Parathyroid adenoma (tissue), 2 donors: Measurements from ENCODE around the gene MRPL43.

ENCODE experiments used
- H2AFZ ChIP-seq: fragments of 300-600 bp; sonication (generic); one replicate; pipeline ENCODE4 v1.7.0; 2017; ENCODE audit warnings: antibody characterized with exemption, mild to moderate bottlenecking
- H3K27ac ChIP-seq: fragments of 300-600 bp; sonication (generic); one replicate; pipeline ENCODE4 v1.7.0; 2017
- H3K27me3 ChIP-seq: fragments of 300-600 bp; sonication (generic); one replicate; pipeline ENCODE4 v1.7.0; 2017; ENCODE audit warnings: low read length; ENCODE audit not compliant: control insufficient read depth, insufficient read depth
- H3K36me3 ChIP-seq: fragments of 300-600 bp; sonication (generic); one replicate; pipeline ENCODE4 v1.7.0; 2017; ENCODE audit warnings: low read length; ENCODE audit not compliant: control insufficient read depth, insufficient read depth
- H3K4me1 ChIP-seq: fragments of 300-600 bp; sonication (generic); one replicate; pipeline ENCODE4 v1.7.0; 2017; ENCODE audit warnings: control low read depth
- H3K4me2 ChIP-seq: fragments of 300-600 bp; sonication (generic); one replicate; pipeline ENCODE4 v1.7.0; 2017; ENCODE audit warnings: low read length
- H3K4me3 ChIP-seq: fragments of 300-600 bp; sonication (generic); one replicate; pipeline ENCODE4 v1.7.0; 2017; ENCODE audit warnings: low read depth, low read length
- H3K79me2 ChIP-seq: fragments of 300-600 bp; sonication (generic); one replicate; pipeline ENCODE4 v1.7.0; 2017; ENCODE audit warnings: control low read depth
- H3K9ac ChIP-seq: fragments of 300-600 bp; sonication (generic); one replicate; pipeline ENCODE4 v1.7.0; 2017; ENCODE audit warnings: mild to moderate bottlenecking
- H3K9me3 ChIP-seq: fragments of 300-600 bp; sonication (generic); one replicate; pipeline ENCODE4 v1.7.0; 2017; ENCODE audit warnings: low read length; ENCODE audit not compliant: control insufficient read depth
- TF ChIP-seq, protein P1 (sequence below): fragments of 300-600 bp; sonication (generic); IDR thresholded peaks from one replicate; pipeline ENCODE4 v1.7.0; 2017; ENCODE audit warnings: antibody characterized with exemption, mild to moderate bottlenecking
- donor health status: primary hyperparathyroidism.

MRPL43 gene

DNA sequence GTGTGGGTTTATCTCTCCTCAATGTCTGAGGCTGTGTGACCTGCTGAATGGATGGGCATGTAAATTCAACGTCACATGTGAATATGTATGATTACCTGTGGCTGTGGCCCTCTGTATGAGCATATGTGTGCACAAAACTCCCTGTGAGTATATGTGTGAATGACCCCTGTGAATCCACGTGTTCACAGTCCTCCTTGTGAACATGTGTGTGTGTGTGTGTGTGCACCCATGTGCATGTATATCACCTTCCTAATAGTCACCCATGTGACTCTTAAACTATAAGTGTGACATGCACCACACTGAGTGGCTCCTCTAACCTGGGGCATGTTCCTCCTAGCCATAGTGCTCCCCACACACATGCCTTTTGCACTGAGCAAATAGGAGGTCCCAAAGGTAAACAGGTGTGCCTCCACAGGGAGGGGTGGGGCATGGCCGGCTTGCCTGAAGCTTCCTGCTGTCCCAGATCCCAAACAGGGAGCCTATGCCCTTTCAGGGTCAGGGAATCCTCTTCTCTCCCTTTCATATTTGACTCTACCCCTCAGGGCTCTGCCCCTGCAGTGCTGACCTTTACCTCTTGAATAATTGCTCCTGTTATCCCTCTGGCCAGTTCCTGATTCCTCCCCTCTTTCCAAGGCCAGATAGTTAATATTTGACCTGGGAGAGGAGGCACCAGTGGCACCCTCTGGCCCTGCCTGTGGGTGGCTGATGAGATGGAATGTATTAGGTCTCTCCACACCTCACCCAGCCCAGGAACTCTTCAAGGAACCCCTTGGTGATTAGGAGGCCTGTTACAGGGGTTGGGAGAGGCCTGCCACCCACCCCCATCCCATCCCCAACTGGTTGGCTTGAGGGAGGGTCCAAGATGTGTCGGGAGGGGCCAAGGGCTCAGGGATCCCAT is 16.1 kb downstream of the MRPL43 start:
- Histone ChIP-seq H3K4me1 (peaks cover 10% of the 10 kb centered on the region), H3K4me2 (no peak overlapping the region), H3K9ac (no peak overlapping the region), H3K27me3 (no peaks in the 10 kb centered on the region), H3K79me2 (no peaks in the 10 kb centered on the region), H3K4me3 (no peak overlapping the region), H3K36me3 (no peaks in the 10 kb centered on the region), H2AFZ (no peak overlapping the region), H3K27ac (no peak overlapping the region), H3K9me3 (no peaks in the 10 kb centered on the region)
- TF ChIP-seq, protein P1, sequence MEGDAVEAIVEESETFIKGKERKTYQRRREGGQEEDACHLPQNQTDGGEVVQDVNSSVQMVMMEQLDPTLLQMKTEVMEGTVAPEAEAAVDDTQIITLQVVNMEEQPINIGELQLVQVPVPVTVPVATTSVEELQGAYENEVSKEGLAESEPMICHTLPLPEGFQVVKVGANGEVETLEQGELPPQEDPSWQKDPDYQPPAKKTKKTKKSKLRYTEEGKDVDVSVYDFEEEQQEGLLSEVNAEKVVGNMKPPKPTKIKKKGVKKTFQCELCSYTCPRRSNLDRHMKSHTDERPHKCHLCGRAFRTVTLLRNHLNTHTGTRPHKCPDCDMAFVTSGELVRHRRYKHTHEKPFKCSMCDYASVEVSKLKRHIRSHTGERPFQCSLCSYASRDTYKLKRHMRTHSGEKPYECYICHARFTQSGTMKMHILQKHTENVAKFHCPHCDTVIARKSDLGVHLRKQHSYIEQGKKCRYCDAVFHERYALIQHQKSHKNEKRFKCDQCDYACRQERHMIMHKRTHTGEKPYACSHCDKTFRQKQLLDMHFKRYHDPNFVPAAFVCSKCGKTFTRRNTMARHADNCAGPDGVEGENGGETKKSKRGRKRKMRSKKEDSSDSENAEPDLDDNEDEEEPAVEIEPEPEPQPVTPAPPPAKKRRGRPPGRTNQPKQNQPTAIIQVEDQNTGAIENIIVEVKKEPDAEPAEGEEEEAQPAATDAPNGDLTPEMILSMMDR = no peak

DNA sequence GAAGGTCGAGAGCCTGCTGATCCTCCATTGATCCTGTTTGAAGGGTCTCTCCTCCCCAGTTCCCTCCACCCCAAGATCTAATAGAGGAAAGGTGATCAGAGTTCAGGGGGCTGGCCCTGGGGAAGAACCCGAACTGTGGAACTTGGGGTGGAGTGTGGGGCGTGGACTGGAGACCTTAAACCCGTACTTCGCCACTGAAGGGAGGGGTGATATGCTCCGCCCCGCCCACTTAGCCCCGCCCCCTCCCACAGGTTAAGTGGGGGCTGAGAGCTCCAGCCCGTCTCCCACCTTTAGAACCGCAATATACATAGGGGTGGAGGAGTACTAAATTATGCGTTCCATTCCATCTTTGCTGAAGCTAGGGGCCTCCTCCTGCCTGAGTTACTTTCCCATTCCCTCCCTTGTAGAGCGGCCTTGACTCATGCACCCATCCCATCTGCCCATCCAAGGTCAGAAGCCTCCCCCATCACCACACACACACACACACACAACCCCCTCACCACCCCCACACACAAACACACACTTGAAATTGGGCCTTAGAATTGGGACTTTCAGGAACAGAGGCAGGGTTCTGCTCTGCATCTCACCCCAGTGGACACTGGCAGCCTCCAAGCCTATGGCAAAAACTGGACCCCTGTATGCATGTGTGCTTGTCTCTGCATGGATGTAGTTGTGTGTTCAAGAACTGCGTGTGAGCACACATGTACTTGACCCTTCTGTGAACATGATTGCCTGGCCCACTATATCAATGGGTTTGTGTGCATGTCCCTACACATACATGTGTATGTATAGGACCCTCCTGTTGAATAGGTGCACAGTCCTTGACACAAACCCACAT is 17.0 kb downstream of the MRPL43 start:
- Histone ChIP-seq H3K9ac (no peak overlapping the region), H2AFZ (peak overlapping the region; percentile 90), H3K36me3 (no peaks in the 10 kb centered on the region), H3K79me2 (no peaks in the 10 kb centered on the region), H3K9me3 (no peaks in the 10 kb centered on the region), H3K27ac (no peak overlapping the region), H3K4me3 (peak overlapping the region; percentile 57), H3K27me3 (no peaks in the 10 kb centered on the region), H3K4me2 (peak overlapping the region; percentile 86), H3K4me1 (peaks cover 10% of the 10 kb centered on the region)
- TF ChIP-seq, protein P1 = no peak

DNA sequence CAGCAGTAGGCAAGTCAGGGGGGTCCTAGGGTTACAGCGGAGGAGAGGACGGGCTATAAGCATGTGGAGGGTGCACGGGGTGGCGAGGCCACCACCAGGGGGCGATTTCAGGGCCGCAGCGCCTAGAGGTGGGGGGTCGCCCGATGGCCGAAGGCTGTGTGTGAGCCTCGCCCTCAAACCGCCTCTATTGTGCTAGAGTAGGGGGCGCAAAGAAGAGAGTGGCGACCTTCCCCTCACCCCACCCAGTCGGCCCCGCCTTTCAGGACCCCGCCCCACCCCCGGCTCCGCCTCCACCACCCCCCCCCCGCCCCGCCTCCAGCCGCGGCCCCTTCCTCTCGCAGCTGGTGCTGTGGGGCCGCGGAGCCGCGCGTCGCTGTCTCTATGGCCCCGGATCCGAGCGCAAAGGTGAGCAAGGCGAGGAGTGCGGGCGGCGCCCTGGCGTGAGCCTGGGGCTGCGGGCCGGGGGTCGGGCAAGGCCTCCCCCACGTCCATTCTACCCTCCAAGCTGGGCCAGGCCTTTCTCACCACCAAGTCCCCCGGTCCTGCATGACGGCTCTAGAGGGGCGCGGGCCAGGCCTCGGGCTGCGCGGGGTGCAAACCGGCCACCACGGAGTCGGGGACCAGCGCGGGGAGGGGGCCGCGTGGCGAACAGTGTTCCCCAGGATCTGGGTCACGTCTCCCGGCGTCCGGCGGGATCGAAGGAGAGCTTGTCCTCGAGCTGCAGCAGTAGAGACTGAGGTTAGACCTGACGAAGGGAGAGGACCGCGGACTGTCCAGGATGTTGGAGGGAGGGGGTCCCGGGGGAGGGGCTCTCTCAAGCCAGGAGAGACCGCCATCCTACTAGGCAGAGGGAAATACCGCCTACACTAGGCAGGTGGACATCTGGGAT is 17.9 kb downstream of the MRPL43 start, which contains the start of gene SEMA4G:
SEMA4G (plus strand) TSS at position 318 of the 889 bp plus-strand sequence. CDS start 3,409 bp downstream, outside the sequence.
- Histone ChIP-seq H3K9me3 (no peaks in the 10 kb centered on the region), H2AFZ (peak within 1 kb of the TSS; percentile 90), H3K27me3 (no peaks in the 10 kb centered on the region), H3K79me2 (no peaks in the 10 kb centered on the region), H3K4me3 (peak within 1 kb of the TSS; percentile 57), H3K4me1 (peaks cover 10% of the 10 kb centered on the region), H3K9ac (no peak within 1 kb of the TSS), H3K4me2 (peak within 1 kb of the TSS; percentile 86), H3K36me3 (no peaks in the 10 kb centered on the region), H3K27ac (no peak within 1 kb of the TSS)
- TF ChIP-seq, protein P1 = peak; percentile 57

DNA sequence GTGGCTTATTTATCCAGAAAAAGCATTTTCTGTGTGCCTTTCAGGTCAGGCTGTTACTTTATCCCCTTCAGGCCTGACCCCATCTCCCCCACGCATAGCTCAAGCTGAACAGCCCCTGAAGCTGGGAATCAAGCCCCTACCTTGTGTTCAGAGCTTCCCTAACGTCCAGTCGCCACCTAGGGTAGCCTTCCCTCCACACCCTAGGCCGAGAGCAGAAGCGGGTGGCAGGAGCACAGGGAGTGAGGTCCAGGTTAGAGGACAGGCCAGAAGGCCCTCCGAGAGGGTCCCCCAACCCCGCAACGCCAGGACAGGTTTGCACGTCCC is 18.5 kb downstream of the MRPL43 start:
- TF ChIP-seq, protein P1 = no peak
- peak overlapping the region; percentile 33 for H3K4me3 ChIP-seq
- H3K27me3 ChIP-seq = no peaks in the 10 kb centered on the region
- H3K4me2 ChIP-seq = peak overlapping the region; percentile 59
- H3K9ac ChIP-seq = no peak overlapping the region
- peaks cover 10% of the 10 kb centered on the region for H3K4me1 ChIP-seq
- H3K27ac ChIP-seq = no peak overlapping the region
- no peaks in the 10 kb centered on the region for H3K79me2 ChIP-seq
- H2AFZ ChIP-seq = peak overlapping the region; percentile 90
- H3K36me3 ChIP-seq = no peaks in the 10 kb centered on the region
- H3K9me3 ChIP-seq = no peaks in the 10 kb centered on the region
